GM12878 (cell line): ENCODE data around the gene BNIP2. TPM values are rescaled to one million over a fixed set of nuclear protein-coding genes. Genes with fewer than 3 reads are reported as not detected.

Experiments
- ATAC-seq: fragments of 200-7000 bp; cut with Tn5 transposase; 3 replicates; pipeline ENCODE4 v1.9.1; 2020; ENCODE audit warnings: mild to moderate bottlenecking, moderate library complexity
- BruUV-seq: library from RNA; stranded (reverse); fragments of 400-500 nt; replicated peaks from 2 replicates; lab custom pipeline; 2021; lab: Mats Ljungman, UMichigan
- CTCF ChIA-PET: fragments of 300-600 bp; sonication (Branson Sonifier 250); formaldehyde crosslinking; extraction: SDS; loops from one replicate; lab custom pipeline; 2021; ENCODE audit warnings: inconsistent platforms; lab: Yijun Ruan, JAX
- POLR2A ChIA-PET: fragments of 350-600 bp; formaldehyde crosslinking; extraction: SDS; loops from one replicate; lab custom pipeline; 2021; ENCODE audit warnings: inconsistent platforms; lab: Charles Lee
- RAD21 ChIA-PET: fragments of 300-600 bp; sonication (Branson Sonifier 250); formaldehyde crosslinking; loops from one replicate; lab custom pipeline; 2023; ENCODE audit warnings: antibody characterized with exemption; ENCODE audit not compliant: unreplicated experiment; lab: Charles Lee
- SMC1A ChIA-PET: fragments of 300-600 bp; sonication (Branson Sonifier 250); formaldehyde crosslinking; loops from one replicate; lab custom pipeline; 2023; ENCODE audit not compliant: unreplicated experiment, uncharacterized antibody; lab: Charles Lee
- DNase-seq: peaks from one replicate; pipeline ENCODE4 v3.0.0-alpha.2; 2011; ENCODE audit warnings: low read depth, low spot score
- FAIRE-seq: peaks from 3 replicates; lab custom pipeline; 2011; peaks lifted over from hg19 to GRCh38; lab: Jason Lieb, UNC
- H2AFZ ChIP-seq: 2 replicates; pipeline ENCODE4 v1.6.0; 2011; ENCODE audit warnings: low read depth, low read length, control low read depth; ENCODE audit not compliant: control insufficient read depth
- H3K27ac ChIP-seq: 2 replicates; pipeline ENCODE4 v1.5.1; 2011; ENCODE audit warnings: control low read depth; ENCODE audit not compliant: control insufficient read depth, insufficient read depth
- H3K27me3 ChIP-seq, 2 experiments: replicated peaks in 1 of 2; 2 replicates each; pipeline versions ENCODE4 v1.6.0 to v1.6.1; 2011; ENCODE audit warnings: low read length in 1 of 2; ENCODE audit not compliant: control insufficient read depth in 2 of 2, insufficient read depth in 2 of 2
- H3K36me3 ChIP-seq, 2 experiments: 2 replicates each; pipeline ENCODE4 v1.5.1; 2011; ENCODE audit warnings: low read length in 1 of 2; ENCODE audit not compliant: control insufficient read depth in 2 of 2, insufficient read depth in 2 of 2
- H3K4me1 ChIP-seq: 2 replicates; pipeline ENCODE4 v1.6.1; 2011; ENCODE audit warnings: mild to moderate bottlenecking, low read length, moderate library complexity, mixed read lengths; ENCODE audit not compliant: control insufficient read depth, insufficient read depth
- H3K4me2 ChIP-seq: 2 replicates; pipeline ENCODE4 v1.6.0; 2011; ENCODE audit warnings: control low read depth; ENCODE audit not compliant: control insufficient read depth, insufficient read depth
- H3K4me3 ChIP-seq: fragments of 200-600 bp; sonication (generic); 2 replicates; pipeline ENCODE4 v1.5.1; 2016
- H3K79me2 ChIP-seq: 2 replicates; pipeline ENCODE4 v1.6.0; 2011; ENCODE audit warnings: low read length; ENCODE audit not compliant: control insufficient read depth, insufficient read depth
- H3K9ac ChIP-seq: 2 replicates; pipeline ENCODE4 v1.8.0; 2011; ENCODE audit warnings: low read length, control low read depth, mixed read lengths; ENCODE audit not compliant: control insufficient read depth, insufficient read depth
- H3K9me3 ChIP-seq: replicated peaks from 3 replicates; pipeline ENCODE4 v1.5.1; 2011; ENCODE audit warnings: mild to moderate bottlenecking, low read length; ENCODE audit not compliant: control insufficient read depth, insufficient read depth
- H4K20me1 ChIP-seq: 2 replicates; pipeline ENCODE4 v1.6.0; 2011; ENCODE audit not compliant: control insufficient read depth, insufficient read depth
- ATF7 ChIP-seq: fragments of 450-650 bp; IDR thresholded peaks from 2 replicates; pipeline ENCODE4 v1.6.1; 2016; ENCODE audit warnings: low read depth, mild to moderate bottlenecking
- CHD4 ChIP-seq: fragments of 200-600 bp; sonication (generic); IDR thresholded peaks from 2 replicates; pipeline ENCODE4 v1.6.1; 2016; ENCODE audit warnings: mild to moderate bottlenecking
- EP300 ChIP-seq, 2 experiments: fragments of 150-350 bp in 1 of 2; IDR thresholded peaks; 2 replicates each; pipeline ENCODE4 v1.6.1; 2011 to 2012; ENCODE audit warnings: low read depth in 2 of 2, low read length in 2 of 2, borderline replicate concordance in 1 of 2, improper control_type of control experiment in 1 of 2, inconsistent platforms in 1 of 2; ENCODE audit not compliant: control insufficient read depth in 1 of 2
- HDGF ChIP-seq: fragments of 450-650 bp; IDR thresholded peaks from 2 replicates; pipeline ENCODE4 v1.6.1; 2016; ENCODE audit warnings: antibody characterized with exemption
- MAX ChIP-seq: IDR thresholded peaks from 2 replicates; pipeline ENCODE4 v1.6.1; 2012; ENCODE audit warnings: low read depth, low read length, improper control_type of control experiment
- MLLT1 ChIP-seq: fragments of 450-650 bp; IDR thresholded peaks from 2 replicates; pipeline ENCODE4 v1.6.1; 2016; ENCODE audit warnings: mild to moderate bottlenecking
- MYB ChIP-seq: fragments of 150-350 bp; IDR thresholded peaks from 2 replicates; pipeline ENCODE4 v1.6.1; 2014; ENCODE audit warnings: mild to moderate bottlenecking, low read depth, low read length, borderline replicate concordance
- PAX8 ChIP-seq: fragments of 450-650 bp; IDR thresholded peaks from 2 replicates; pipeline ENCODE4 v1.6.1; 2017; ENCODE audit warnings: mild to moderate bottlenecking, moderate library complexity
- POLR2AphosphoS5 ChIP-seq: IDR thresholded peaks from 2 replicates; pipeline ENCODE4 v1.6.1; 2011; ENCODE audit warnings: mild to moderate bottlenecking, low read length, inconsistent platforms
- SKIL ChIP-seq: fragments of 450-650 bp; IDR thresholded peaks from 2 replicates; pipeline ENCODE4 v1.6.1; 2017; ENCODE audit warnings: mild to moderate bottlenecking, low read depth, inconsistent platforms; ENCODE audit not compliant: poor library complexity, severe bottlenecking
- SUPT20H ChIP-seq: IDR thresholded peaks from 2 replicates; pipeline ENCODE4 v1.6.1; 2011; ENCODE audit warnings: low read depth, mild to moderate bottlenecking, low read length, moderate library complexity, borderline replicate concordance; ENCODE audit not compliant: control insufficient read depth
- SUZ12 ChIP-seq: fragments of 200-600 bp; sonication (generic); IDR thresholded peaks from one replicate; pipeline ENCODE4 v1.6.1; 2018; ENCODE audit warnings: antibody characterized with exemption, mild to moderate bottlenecking; ENCODE audit not compliant: unreplicated experiment
- TCF7 ChIP-seq: IDR thresholded peaks from 2 replicates; pipeline ENCODE4 v1.6.1; 2014; ENCODE audit warnings: antibody characterized with exemption, borderline replicate concordance
- YBX1 ChIP-seq: fragments of 450-650 bp; IDR thresholded peaks from 2 replicates; pipeline ENCODE4 v1.6.1; 2016; ENCODE audit warnings: antibody characterized with exemption
- WGBS: methylation state at CpG from one replicate; pipeline ENCODE4 v1.1.6; 2016; ENCODE audit warnings: low lambda C conversion rate; ENCODE audit not compliant: insufficient replicate concordance, insufficient coverage; ENCODE audit errors: missing lambda C conversion rate; 5-methylcytosine and 5-hydroxymethylcytosine counted together
- in situ Hi-C: fragments of 300-500 bp; cut with MboI; formaldehyde crosslinking; loops from 9 replicates; pipeline ENCODE4 v1.14.3; 2018; ENCODE audit warnings: mixed read lengths
- intact Hi-C: fragments of 100-400 bp; cut with micrococcal nuclease; formaldehyde crosslinking; loops from one replicate; pipeline ENCODE4 v1.14.2; 2022; ENCODE audit not compliant: unreplicated experiment
- polyA plus RNA-seq, 11 experiments: library from polyadenylated mRNA; depleted of rRNA in 4 of 11; unstranded in 6 of 11; stranded (reverse) in 5 of 11; fragments of >200 nt; fragmentation: Nextera tagmentation in 4 of 11; fragmentation: Illumina TruSeq in 1 of 11; extraction: Ambion mirVana in 4 of 11; extraction: Trizol in 1 of 11; gene quantifications; 1 replicate in 1 of 11; 2 replicates in 10 of 11; pipeline versions ENCODE4 v1.2.1 to v1.2.3, GENCODE V29; 2011 to 2016; ENCODE audit warnings: inconsistent platforms in 2 of 11, missing spikeins in 2 of 11, low read depth in 1 of 11
- total RNA-seq, 4 experiments: library from RNA; depleted of rRNA in 3 of 4; stranded (reverse); fragments of >200 nt in 3 of 4; fragmentation: Illumina TruSeq in 1 of 4; extraction: Trizol in 1 of 4; gene quantifications; 2 replicates each; pipeline versions ENCODE4 v1.2.1 to v1.2.3, GENCODE V29; 2013 to 2021

The BNIP2 gene
- total and polyA plus RNA-seq, 10 of the 15 experiments (the other 5 are each of a cell fraction or from before 2014, with no cell fraction given), result 29.9 to 122 (median 67.7) TPM

GRCh38 chr15:59647085-59647484 lies 42.0 kb downstream of the BNIP2 start:
- no peak overlapping the region for H3K4me2 ChIP-seq
- intact Hi-C loops, result no loop called here
- POLR2A ChIA-PET, result no interaction called here
- no peak overlapping the region for H3K9ac ChIP-seq
- H3K4me3 ChIP-seq, result no peak overlapping the region
- H3K79me2 ChIP-seq, result no peaks in the 10 kb centered on the region
- RAD21 ChIA-PET, result no interaction called here
- ATAC-seq (no peak), FAIRE-seq (no peak)
- H4K20me1 ChIP-seq, result no peaks in the 10 kb centered on the region
- BruUV-seq, result no TSS peak
- H3K27me3 ChIP-seq, result no peaks in the 10 kb centered on the region
- no peaks in the 10 kb centered on the region for H3K9me3 ChIP-seq
- in situ Hi-C loops, result no loop called here
- H2AFZ ChIP-seq, result no peak overlapping the region
- TF ChIP-seq ATF7 (no peak), POLR2AphosphoS5 (no peak), YBX1 (no peak)
- TF ChIP-seq, all 136 proteins: peak for 0
- Histone ChIP-seq H3K4me1 (no peaks in the 10 kb centered on the region), H3K36me3 (peaks cover 1 to 32% of the 10 kb centered on the region in 2 experiments), H3K27ac (no peak overlapping the region)
- ChIA-PET SMC1A (interaction anchor here (1.5 kb wide), 1 partner anchor 13 kb away, joined by 4 read pairs; no protein-coding TSS in a partner anchor), CTCF (interaction anchor here (1.2 to 10.5 kb wide), 2 partner anchors 33 to 115 kb away, joined by 4 to 71 read pairs; no protein-coding TSS in a partner anchor)
- DNase-seq, result no peak
- WGBS, result 100% methylated on average over 1 of the region's 1 CpG

- no peaks in the 10 kb centered on the region for H3K27me3 ChIP-seq
- H3K4me1 ChIP-seq, result no peaks in the 10 kb centered on the region
- H3K9me3 ChIP-seq, result no peaks in the 10 kb centered on the region
- DNase-seq (no peak), ATAC-seq (no peak), FAIRE-seq (no peak)
- H3K36me3 ChIP-seq, result peaks cover 1 to 27% of the 10 kb centered on the region in 2 experiments
- ChIA-PET CTCF (interaction anchor here (0.6 to 10.5 kb wide), 3 partner anchors 20 to 114 kb away, joined by 3 to 71 read pairs (median 4); no protein-coding TSS in a partner anchor), SMC1A (interaction anchor here (0.5 to 1.9 kb wide), 3 partner anchors 11 to 394 kb away, joined by 3 to 6 read pairs (median 4); partner anchors contain the start of gene GTF2A2), POLR2A (interaction anchor here (0.6 kb wide), 1 partner anchor 23 kb away, joined by 3 read pairs; no protein-coding TSS in a partner anchor), RAD21 (no interaction called here)
- no peaks in the 10 kb centered on the region for H3K79me2 ChIP-seq
- H4K20me1 ChIP-seq, result no peaks in the 10 kb centered on the region
- in situ Hi-C loops, result no loop called here
- intact Hi-C loops, result no loop called here
- no peak overlapping the region for H3K4me3 ChIP-seq
- WGBS, result 100% methylated on average over 1 of the region's 1 CpG
- no peak overlapping the region for H2AFZ ChIP-seq
- no peak overlapping the region for H3K4me2 ChIP-seq
- H3K27ac ChIP-seq, result no peak overlapping the region
- no peak overlapping the region for H3K9ac ChIP-seq
- BruUV-seq, result no TSS peak
- no peak for TF ChIP-seq MAX
- TF ChIP-seq EP300 (IDR thresholded peaks at IDR 0.05; ENCODE audit: borderline replicate concordance in 1 of 2, control insufficient read depth in 1 of 2, low read depth in 2 of 2, low read length in 2 of 2), result no peak
- TF ChIP-seq PAX8, result no peak
- TF ChIP-seq MLLT1, result no peak
- TF ChIP-seq SUPT20H, result no peak
- TF ChIP-seq SUZ12, result no peak
- no peak for TF ChIP-seq MYB
- no peak for TF ChIP-seq CHD4
- TF ChIP-seq SKIL, result no peak
- no peak for TF ChIP-seq TCF7
- no peak for TF ChIP-seq HDGF
Observed at GRCh38 chr15:59646277-59646676, 42.8 kb downstream of the BNIP2 start.
